ENCODE measurements around the gene ABCB9. TPM values are rescaled to one million over a fixed set of nuclear protein-coding genes. Genes with fewer than 3 reads are reported as not detected.

Gene ABCB9
- total RNA-seq, 4 donors from 2014 or later, result 1.7 to 6.2 (median 4.2) TPM

DNA sequence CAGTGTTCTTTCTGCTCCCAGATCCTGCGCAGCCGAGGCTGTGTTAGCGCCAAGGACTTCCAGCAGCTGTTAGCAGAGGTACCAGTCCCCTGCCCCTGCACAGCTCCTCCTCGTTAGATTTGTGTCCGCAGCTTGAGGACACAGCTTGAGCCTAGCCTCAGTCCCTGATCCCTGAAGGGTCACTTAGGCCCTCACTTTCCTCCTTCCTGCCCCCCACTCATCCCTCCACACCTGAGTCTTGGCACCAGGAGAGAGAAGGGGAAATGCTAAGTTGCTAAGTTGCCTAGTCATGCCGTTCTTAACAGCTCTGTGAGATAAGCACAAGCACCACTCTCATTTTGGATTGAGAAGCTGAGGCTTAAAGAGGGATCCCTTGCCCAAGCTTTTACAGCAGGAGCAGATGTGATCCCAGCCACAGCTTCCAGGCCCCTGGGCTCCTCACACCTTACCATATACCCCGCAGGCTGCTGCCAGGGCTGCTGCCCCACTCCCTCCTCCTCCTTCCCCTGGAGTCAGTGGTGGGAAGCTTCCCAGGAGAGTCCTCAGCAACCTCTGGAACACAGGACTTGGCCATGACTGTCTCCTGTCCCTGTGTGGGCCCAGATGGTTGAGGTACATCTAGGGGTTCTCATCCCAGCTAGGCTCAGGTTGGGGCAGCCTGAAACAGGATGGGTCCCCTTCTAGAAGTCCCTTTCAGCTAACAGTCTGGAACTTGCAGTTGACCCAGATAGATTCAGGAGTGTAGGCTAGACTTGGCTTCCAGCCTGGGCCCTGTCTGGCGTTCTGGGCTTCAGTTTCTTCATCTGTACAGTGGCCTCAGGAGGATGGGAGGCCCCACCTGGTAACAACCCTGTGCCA, 9.8 kb upstream of the ABCB9 start:
- TF ChIP-seq CTCF (IDR thresholded peaks at IDR 0.05), result no peak
- no peak for TF ChIP-seq POLR2AphosphoS5 (IDR thresholded peaks at IDR 0.05)
- H3K27ac ChIP-seq (replicated peaks in 1 of 4), result peak overlapping the region; percentile 90 to 98 (median 97)
- WGBS, result 7% methylated on average over 5 of the region's 8 CpGs
- peaks cover 0 to 25% (median 10%) of the 10 kb centered on the region in 4 donors for H3K36me3 ChIP-seq
- H3K9me3 ChIP-seq, result no peaks in the 10 kb centered on the region
- DNase-seq (ENCODE audit: extremely low spot score), result no peak
- H3K27me3 ChIP-seq, result no peaks in the 10 kb centered on the region
- H3K4me1 ChIP-seq, result peaks cover 35 to 59% (median 50%) of the 10 kb centered on the region in 4 donors
- H3K4me3 ChIP-seq, result peak overlapping the region; percentile 82 to 92 (median 87)
- intact Hi-C loops (cut with DNase I), result loop anchor here (10.0 kb wide), 1 partner anchor 179 kb away; the partner anchor contains the start of gene PITPNM2

DNA sequence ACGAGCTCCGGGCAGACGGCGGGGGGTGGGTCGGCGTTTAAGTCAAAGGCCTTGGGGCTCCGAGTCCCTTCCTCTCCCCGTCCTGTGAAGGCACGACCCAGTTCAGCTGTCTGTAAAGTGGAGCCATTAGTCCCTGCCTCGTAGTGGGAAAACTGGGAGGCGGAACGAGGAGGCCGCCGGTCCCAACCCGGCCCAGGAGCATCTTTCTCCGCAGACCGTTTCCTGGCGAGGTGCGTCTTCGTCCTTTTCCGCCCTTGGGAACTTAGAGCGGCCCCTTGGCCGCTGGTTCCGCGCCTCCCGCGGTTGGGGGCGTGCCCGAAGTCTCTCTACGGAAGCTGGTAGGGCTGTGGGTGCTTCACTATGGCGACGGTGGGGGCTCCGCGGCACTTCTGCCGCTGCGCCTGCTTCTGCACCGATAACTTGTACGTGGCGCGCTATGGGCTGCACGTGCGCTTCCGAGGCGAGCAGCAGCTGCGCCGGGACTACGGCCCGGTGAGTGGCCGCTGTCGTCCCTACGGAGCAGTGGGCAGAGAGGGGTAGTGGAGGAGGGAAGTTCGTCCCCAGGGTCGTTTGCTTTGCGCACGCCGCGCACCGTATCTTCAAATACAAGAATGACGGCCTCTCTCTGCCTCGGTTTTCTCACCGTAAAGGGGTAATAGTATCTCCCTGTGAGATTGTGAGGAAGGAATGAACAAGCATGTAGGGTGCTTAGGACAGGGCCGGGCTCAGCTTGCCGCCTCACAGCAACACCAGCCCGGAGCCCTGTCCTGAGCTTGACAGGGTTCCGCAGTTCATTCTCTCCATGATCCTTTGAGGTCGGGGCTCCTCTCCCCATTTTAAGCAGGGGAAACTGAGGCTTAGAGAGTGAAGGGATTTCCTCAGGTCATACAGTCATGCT, 8.9 kb upstream of the ABCB9 start, which contains the start of gene OGFOD2:
OGFOD2 (plus strand) TSS at position 353 of the 898 bp plus-strand sequence; CDS start at position 361, 8 bp downstream.
- Histone ChIP-seq H3K36me3 (peaks cover 0 to 25% (median 10%) of the 10 kb centered on the region in 4 donors), H3K4me3 (peak within 1 kb of the TSS; percentile 82 to 92 (median 87)), H3K27me3 (no peaks in the 10 kb centered on the region), H3K4me1 (peaks cover 35 to 56% (median 48%) of the 10 kb centered on the region in 4 donors), H3K9me3 (no peaks in the 10 kb centered on the region), H3K27ac (replicated peaks in 1 of 4) (peak within 1 kb of the TSS; percentile 90 to 98 (median 97))
- WGBS, result under 1% methylated on average over 18 of the region's 66 CpGs
- peak; percentile 98 for DNase-seq (ENCODE audit: extremely low spot score)
- TF ChIP-seq EP300 (IDR thresholded peaks at IDR 0.05), result no peak
- TF ChIP-seq POLR2A (IDR thresholded peaks at IDR 0.05; ENCODE audit: low read depth), result no peak
- peak; percentile 54 to 82 for TF ChIP-seq POLR2AphosphoS5 (IDR thresholded peaks at IDR 0.05)
- no peak for TF ChIP-seq CTCF (IDR thresholded peaks at IDR 0.05)
- intact Hi-C loops (cut with DNase I), result loop anchor here (10.0 kb wide), 1 partner anchor 180 kb away; the partner anchor contains the start of gene PITPNM2

DNA sequence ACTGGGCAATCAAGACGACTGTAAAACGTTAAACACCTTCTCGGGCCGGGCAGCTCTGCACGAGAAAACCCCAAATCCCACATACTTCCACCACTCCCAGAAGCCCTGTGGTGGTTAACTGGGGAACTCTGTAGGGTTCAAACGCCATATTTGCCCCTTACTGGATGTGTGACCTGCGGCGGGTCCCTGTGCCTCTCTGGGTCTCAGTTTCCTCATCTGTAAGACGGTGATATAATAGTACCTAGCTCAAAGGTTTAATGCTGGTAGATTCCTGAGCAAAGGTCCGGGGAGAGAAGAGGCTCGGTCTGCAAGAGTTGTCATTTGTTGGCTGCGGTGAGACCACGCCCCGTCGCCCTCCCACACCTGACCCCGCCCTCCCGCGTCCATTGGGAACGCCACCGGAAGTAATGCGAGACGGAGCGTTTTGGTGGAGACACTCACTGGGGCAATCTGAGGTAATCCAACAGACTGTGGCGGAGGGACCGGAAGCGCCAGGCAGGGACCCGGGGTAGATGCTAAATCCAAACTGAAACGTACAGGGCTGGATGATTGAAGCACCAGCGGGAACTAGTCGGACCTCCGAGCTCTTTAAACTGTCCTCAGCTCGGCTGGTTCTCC, 8.1 kb upstream of the ABCB9 start:
- intact Hi-C loops (cut with DNase I), result loop anchor here (10.0 kb wide), 1 partner anchor 180 kb away; the partner anchor contains the start of gene PITPNM2
- Histone ChIP-seq H3K9me3 (no peaks in the 10 kb centered on the region), H3K27me3 (no peaks in the 10 kb centered on the region), H3K4me3 (peak overlapping the region; percentile 82 to 92 (median 87)), H3K4me1 (peaks cover 27 to 48% (median 41%) of the 10 kb centered on the region in 4 donors), H3K27ac (replicated peaks in 1 of 4) (peak overlapping the region; percentile 90 to 98 (median 97)), H3K36me3 (peaks cover 0 to 25% (median 10%) of the 10 kb centered on the region in 4 donors)
- DNase-seq (ENCODE audit: extremely low spot score), result peak; percentile 100
- no peak for TF ChIP-seq EP300 (IDR thresholded peaks at IDR 0.05)
- no peak for TF ChIP-seq CTCF (IDR thresholded peaks at IDR 0.05)
- TF ChIP-seq POLR2A (IDR thresholded peaks at IDR 0.05; ENCODE audit: low read depth), result no peak
- TF ChIP-seq POLR2AphosphoS5 (IDR thresholded peaks at IDR 0.05), result peak; percentile 55 to 90
- WGBS, result 2% methylated on average over 12 of the region's 32 CpGs

- 40% methylated on average over 4 of the region's 4 CpGs for WGBS
Observed at GRCh38 chr12:122969676-122970075, 3.4 kb upstream of the ABCB9 start.

More at GRCh38 chr12:122969676-122970075, 3.4 kb upstream of the ABCB9 start:
- DNase-seq (ENCODE audit: extremely low spot score), result no peak
- H3K4me1 ChIP-seq, result peaks cover 12 to 31% (median 28%) of the 10 kb centered on the region in 4 donors
- H3K27ac ChIP-seq (replicated peaks in 1 of 4), result no peak overlapping the region
- no peaks in the 10 kb centered on the region for H3K27me3 ChIP-seq
- TF ChIP-seq CTCF (IDR thresholded peaks at IDR 0.05), result no peak
- TF ChIP-seq POLR2AphosphoS5 (IDR thresholded peaks at IDR 0.05), result no peak
- TF ChIP-seq POLR2A (IDR thresholded peaks at IDR 0.05; ENCODE audit: low read depth), result no peak
- no peak for TF ChIP-seq EP300 (IDR thresholded peaks at IDR 0.05)
- H3K9me3 ChIP-seq, result no peaks in the 10 kb centered on the region
- intact Hi-C loops (cut with DNase I), result loop anchor here (10.0 kb wide), 1 partner anchor 185 kb away; the partner anchor contains the start of gene PITPNM2
- no peaks in the 10 kb centered on the region for H3K36me3 ChIP-seq
- H3K4me3 ChIP-seq, result no peak overlapping the region

Data from esophagus muscularis mucosa (tissue), 4 donors.